ENCODE data around the gene ANKDD1B. TPM values are rescaled to one million over a fixed set of nuclear protein-coding genes. Genes with fewer than 3 reads are reported as not detected.
A peak's percentile ranks its signal among the peaks of the same experiment; 100 is the strongest.
"Not testable (repeated sequence)": the region's sequence is repeated elsewhere in the genome, so short reads cannot be mapped to it uniquely, and the experiment has no call there.

The ANKDD1B gene
- total and polyA plus RNA-seq, 5 donors from 2014 or later = 0.69 to 3.3 (median 2.4) TPM

DNA sequence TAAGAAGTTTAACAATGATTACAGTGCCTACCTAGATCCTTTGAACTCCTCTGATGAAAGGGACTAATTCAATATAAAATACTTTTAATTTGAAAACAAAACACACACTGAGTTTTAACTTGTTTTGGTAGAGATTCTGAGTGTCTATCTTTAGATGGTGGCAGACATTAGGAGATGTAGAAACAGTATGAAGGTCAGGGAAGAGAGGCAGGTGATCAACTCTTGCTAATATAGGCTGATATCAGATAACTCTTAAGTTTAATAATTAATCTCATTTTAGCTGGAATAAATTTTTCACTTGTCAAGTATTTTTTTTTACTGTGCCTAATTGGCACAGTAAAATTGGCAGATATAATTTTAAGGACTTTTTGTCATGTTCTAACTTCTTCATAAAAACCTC, 75.2 kb downstream of the ANKDD1B start:
- no peaks in the 10 kb centered on the region for H3K27me3 Mint-ChIP-seq
- Histone ChIP-seq H3K27me3 (ENCODE audit: control insufficient read depth, insufficient read depth, low read length) (no peaks in the 10 kb centered on the region), H3K9me3 (ENCODE audit: control insufficient read depth in 2 of 2, low read length in 2 of 2) (no peaks in the 10 kb centered on the region), H3K36me3 (ENCODE audit: control insufficient read depth, insufficient read depth, low read length) (peaks cover 38% of the 10 kb centered on the region), H3K27ac (ENCODE audit: insufficient read depth, low read length, poor library complexity, severe bottlenecking) (no peak overlapping the region), H3K4me3 (ENCODE audit: low read depth, low read length) (no peak overlapping the region), H3K4me1 (ENCODE audit: control insufficient read depth, insufficient read depth, low read length, poor library complexity, severe bottlenecking) (peaks cover 5% of the 10 kb centered on the region)
- no peak overlapping the region for H3K4me3 Mint-ChIP-seq
- H3K27ac Mint-ChIP-seq = no peak overlapping the region
- peaks cover 0 to 5% (median 2%) of the 10 kb centered on the region in 4 donors for H3K4me1 Mint-ChIP-seq
- DNase-seq (no peak), ATAC-seq (ENCODE audit: low read depth in 2 of 2) (no peak)
- peaks cover 20% of the 10 kb centered on the region for H3K36me3 Mint-ChIP-seq
- H3K9me3 Mint-ChIP-seq = no peaks in the 10 kb centered on the region

- H3K36me3 ChIP-seq (ENCODE audit: control insufficient read depth, insufficient read depth, low read length) = peaks cover 53% of the 10 kb centered on the region
- H3K27me3 ChIP-seq (ENCODE audit: control insufficient read depth, insufficient read depth, low read length) = no peaks in the 10 kb centered on the region
- no peaks in the 10 kb centered on the region for H3K27me3 Mint-ChIP-seq
- no peak overlapping the region for H3K4me3 ChIP-seq (ENCODE audit: low read depth, low read length)
- H3K4me1 Mint-ChIP-seq = peaks cover 2 to 12% (median 4%) of the 10 kb centered on the region in 4 donors
- no peak overlapping the region for H3K4me3 Mint-ChIP-seq
- H3K9me3 Mint-ChIP-seq = no peaks in the 10 kb centered on the region
- H3K36me3 Mint-ChIP-seq = peaks cover 33% of the 10 kb centered on the region
- no peaks in the 10 kb centered on the region for H3K9me3 ChIP-seq (ENCODE audit: control insufficient read depth in 2 of 2, low read length in 2 of 2)
- no peak overlapping the region for H3K27ac Mint-ChIP-seq
- H3K27ac ChIP-seq (ENCODE audit: insufficient read depth, low read length, poor library complexity, severe bottlenecking) = no peak overlapping the region
- peak in 1 of 3 donors; percentile 39 for DNase-seq
- H3K4me1 ChIP-seq (ENCODE audit: control insufficient read depth, insufficient read depth, low read length, poor library complexity, severe bottlenecking) = peaks cover 5% of the 10 kb centered on the region
- no peak for ATAC-seq (ENCODE audit: low read depth in 2 of 2)
Observed at GRCh38 chr5:75690669-75691068, 79.4 kb downstream of the ANKDD1B start.

GRCh38 chr5:75694781-75695180, 83.5 kb downstream of the ANKDD1B start:
- H3K27me3 ChIP-seq (ENCODE audit: control insufficient read depth, insufficient read depth, low read length) = no peaks in the 10 kb centered on the region
- Mint-ChIP-seq H3K4me3 (no peak overlapping the region), H3K36me3 (peaks cover 28% of the 10 kb centered on the region), H3K9me3 (peaks cover 0 to 1% (median 0%) of the 10 kb centered on the region in 7 donors), H3K27me3 (no peaks in the 10 kb centered on the region), H3K4me1 (peaks cover 2 to 12% (median 5%) of the 10 kb centered on the region in 4 donors), H3K27ac (peak overlapping the region in 1 of 3 donors; percentile 10)
- no peak overlapping the region for H3K4me3 ChIP-seq (ENCODE audit: low read depth, low read length)
- peaks cover 5% of the 10 kb centered on the region for H3K4me1 ChIP-seq (ENCODE audit: control insufficient read depth, insufficient read depth, low read length, poor library complexity, severe bottlenecking)
- ATAC-seq (ENCODE audit: low read depth in 2 of 2) = no peak
- no peak for DNase-seq
- H3K9me3 ChIP-seq (ENCODE audit: control insufficient read depth in 2 of 2, low read length in 2 of 2) = no peaks in the 10 kb centered on the region
- peaks cover 34% of the 10 kb centered on the region for H3K36me3 ChIP-seq (ENCODE audit: control insufficient read depth, insufficient read depth, low read length)
- no peak overlapping the region for H3K27ac ChIP-seq (ENCODE audit: insufficient read depth, low read length, poor library complexity, severe bottlenecking)

- not testable (repeated sequence) for H3K4me3 Mint-ChIP-seq; H3K27me3 Mint-ChIP-seq; H3K4me3 ChIP-seq (ENCODE audit: low read depth, low read length); ATAC-seq (ENCODE audit: low read depth in 2 of 2); H3K4me1 ChIP-seq (ENCODE audit: control insufficient read depth, insufficient read depth, low read length, poor library complexity, severe bottlenecking); H3K9me3 Mint-ChIP-seq; DNase-seq; H3K27ac ChIP-seq (ENCODE audit: insufficient read depth, low read length, poor library complexity, severe bottlenecking); H3K4me1 Mint-ChIP-seq; H3K9me3 ChIP-seq (ENCODE audit: control insufficient read depth in 2 of 2, low read length in 2 of 2); H3K27me3 ChIP-seq (ENCODE audit: control insufficient read depth, insufficient read depth, low read length)
- H3K36me3 ChIP-seq (ENCODE audit: control insufficient read depth, insufficient read depth, low read length) = peaks cover 29% of the 10 kb centered on the region
- Mint-ChIP-seq H3K27ac (peak overlapping the region in 1 of 3 donors; percentile 20), H3K36me3 (peaks cover 28% of the 10 kb centered on the region)
Observed at GRCh38 chr5:75695472-75696351, 84.5 kb downstream of the ANKDD1B start.

GRCh38 chr5:75701856-75702255, 90.6 kb downstream of the ANKDD1B start:
- no peak overlapping the region for H3K4me3 Mint-ChIP-seq
- Histone ChIP-seq H3K4me1 (ENCODE audit: control insufficient read depth, insufficient read depth, low read length, poor library complexity, severe bottlenecking) (no peaks in the 10 kb centered on the region), H3K36me3 (ENCODE audit: control insufficient read depth, insufficient read depth, low read length) (peaks cover 30% of the 10 kb centered on the region), H3K27me3 (ENCODE audit: control insufficient read depth, insufficient read depth, low read length) (no peaks in the 10 kb centered on the region), H3K9me3 (ENCODE audit: control insufficient read depth in 2 of 2, low read length in 2 of 2) (no peaks in the 10 kb centered on the region), H3K27ac (ENCODE audit: insufficient read depth, low read length, poor library complexity, severe bottlenecking) (no peak overlapping the region), H3K4me3 (ENCODE audit: low read depth, low read length) (no peak overlapping the region)
- peak overlapping the region in 1 of 3 donors; percentile 30 for H3K27ac Mint-ChIP-seq
- H3K4me1 Mint-ChIP-seq = peaks cover 6 to 10% (median 9%) of the 10 kb centered on the region in 4 donors
- DNase-seq (no peak), ATAC-seq (ENCODE audit: low read depth in 2 of 2) (no peak)
- peaks cover 31% of the 10 kb centered on the region for H3K36me3 Mint-ChIP-seq
- H3K27me3 Mint-ChIP-seq = no peaks in the 10 kb centered on the region
- peaks cover 0 to 1% (median 0%) of the 10 kb centered on the region in 7 donors for H3K9me3 Mint-ChIP-seq

GRCh38 chr5:75706016-75706415, 94.8 kb downstream of the ANKDD1B start:
- H3K4me3 Mint-ChIP-seq = no peak overlapping the region
- no peak for ATAC-seq (ENCODE audit: low read depth in 2 of 2)
- no peak overlapping the region for H3K4me3 ChIP-seq (ENCODE audit: low read depth, low read length)
- no peaks in the 10 kb centered on the region for H3K27me3 ChIP-seq (ENCODE audit: control insufficient read depth, insufficient read depth, low read length)
- peak overlapping the region in 2 of 3 donors; percentile 12 to 16 for H3K27ac Mint-ChIP-seq
- no peaks in the 10 kb centered on the region for H3K27me3 Mint-ChIP-seq
- H3K4me1 ChIP-seq (ENCODE audit: control insufficient read depth, insufficient read depth, low read length, poor library complexity, severe bottlenecking) = no peaks in the 10 kb centered on the region
- H3K36me3 Mint-ChIP-seq = peaks cover 31% of the 10 kb centered on the region
- peaks cover 8 to 19% (median 10%) of the 10 kb centered on the region in 4 donors for H3K4me1 Mint-ChIP-seq
- no peaks in the 10 kb centered on the region for H3K9me3 ChIP-seq (ENCODE audit: control insufficient read depth in 2 of 2, low read length in 2 of 2)
- peaks cover 42% of the 10 kb centered on the region for H3K36me3 ChIP-seq (ENCODE audit: control insufficient read depth, insufficient read depth, low read length)
- no peak overlapping the region for H3K27ac ChIP-seq (ENCODE audit: insufficient read depth, low read length, poor library complexity, severe bottlenecking)
- no peaks in the 10 kb centered on the region for H3K9me3 Mint-ChIP-seq
- DNase-seq = no peak

- peaks cover 32% of the 10 kb centered on the region for H3K36me3 Mint-ChIP-seq
- H3K9me3 ChIP-seq (ENCODE audit: control insufficient read depth in 2 of 2, low read length in 2 of 2) = no peaks in the 10 kb centered on the region
- peaks cover 41% of the 10 kb centered on the region for H3K36me3 ChIP-seq (ENCODE audit: control insufficient read depth, insufficient read depth, low read length)
- H3K9me3 Mint-ChIP-seq = no peaks in the 10 kb centered on the region
- H3K4me1 Mint-ChIP-seq = peaks cover 11 to 21% (median 12%) of the 10 kb centered on the region in 4 donors
- H3K4me1 ChIP-seq (ENCODE audit: control insufficient read depth, insufficient read depth, low read length, poor library complexity, severe bottlenecking) = no peaks in the 10 kb centered on the region
- H3K4me3 ChIP-seq (ENCODE audit: low read depth, low read length) = no peak overlapping the region
- H3K27ac ChIP-seq (ENCODE audit: insufficient read depth, low read length, poor library complexity, severe bottlenecking) = no peak overlapping the region
- H3K27me3 Mint-ChIP-seq = no peaks in the 10 kb centered on the region
- H3K27ac Mint-ChIP-seq = no peak overlapping the region
- no peak for ATAC-seq (ENCODE audit: low read depth in 2 of 2)
- no peak overlapping the region for H3K4me3 Mint-ChIP-seq
- no peak for DNase-seq
- no peaks in the 10 kb centered on the region for H3K27me3 ChIP-seq (ENCODE audit: control insufficient read depth, insufficient read depth, low read length)
Observed at GRCh38 chr5:75706775-75707174, 95.5 kb downstream of the ANKDD1B start.

Measured in CD4-positive, CD25-positive, alpha-beta regulatory T cell (primary cell).